ENCODE data around the gene ZNF710. TPM values are rescaled to one million over a fixed set of nuclear protein-coding genes. Genes with fewer than 3 reads are reported as not detected.
A peak's percentile ranks its signal among the peaks of the same experiment; 100 is the strongest.

Gene ZNF710
- total and polyA plus RNA-seq, 2 of the 13 experiments (the other 11 are each of a cell fraction or from before 2014, with no cell fraction given) = 4.7 to 20.6 TPM

- no peak for TF ChIP-seq HMGXB3 (CRISPR knock-in tag; IDR thresholded peaks at IDR 0.05; ENCODE audit: borderline replicate concordance)
- peak in 1 of 2 experiments; percentile 34; a peak in 1 of 4 replicates for TF ChIP-seq HMGXB4 (CRISPR knock-in tag; IDR thresholded peaks at IDR 0.05; ENCODE audit: borderline replicate concordance in 1 of 2, low read depth in 1 of 2)
- no peak for TF ChIP-seq MTERF4 (CRISPR knock-in tag; IDR thresholded peaks at IDR 0.05)
- 0 out of 2 replicates have a peak, but pooled peaks have one; percentile 40 for TF ChIP-seq ZSCAN31 (CRISPR knock-in tag; IDR thresholded peaks at IDR 0.05; ENCODE audit: low read depth)
- TF ChIP-seq ERF (CRISPR knock-in tag; IDR thresholded peaks at IDR 0.05) = peak; percentile 64
- peak; percentile 15; the same call in 1 of the 2 replicates for TF ChIP-seq THAP11 (CRISPR knock-in tag; IDR thresholded peaks at IDR 0.05)
- TF ChIP-seq, protein P1, sequence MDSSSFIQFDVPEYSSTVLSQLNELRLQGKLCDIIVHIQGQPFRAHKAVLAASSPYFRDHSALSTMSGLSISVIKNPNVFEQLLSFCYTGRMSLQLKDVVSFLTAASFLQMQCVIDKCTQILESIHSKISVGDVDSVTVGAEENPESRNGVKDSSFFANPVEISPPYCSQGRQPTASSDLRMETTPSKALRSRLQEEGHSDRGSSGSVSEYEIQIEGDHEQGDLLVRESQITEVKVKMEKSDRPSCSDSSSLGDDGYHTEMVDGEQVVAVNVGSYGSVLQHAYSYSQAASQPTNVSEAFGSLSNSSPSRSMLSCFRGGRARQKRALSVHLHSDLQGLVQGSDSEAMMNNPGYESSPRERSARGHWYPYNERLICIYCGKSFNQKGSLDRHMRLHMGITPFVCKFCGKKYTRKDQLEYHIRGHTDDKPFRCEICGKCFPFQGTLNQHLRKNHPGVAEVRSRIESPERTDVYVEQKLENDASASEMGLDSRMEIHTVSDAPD (CRISPR knock-in tag; IDR thresholded peaks at IDR 0.05) = peak; percentile 14; the same call in 1 of the 2 replicates
- TF ChIP-seq ZNF556 (CRISPR knock-in tag; IDR thresholded peaks at IDR 0.05; ENCODE audit: borderline replicate concordance) = peak; percentile 29; the same call in 1 of the 2 replicates
- TF ChIP-seq, protein P2, sequence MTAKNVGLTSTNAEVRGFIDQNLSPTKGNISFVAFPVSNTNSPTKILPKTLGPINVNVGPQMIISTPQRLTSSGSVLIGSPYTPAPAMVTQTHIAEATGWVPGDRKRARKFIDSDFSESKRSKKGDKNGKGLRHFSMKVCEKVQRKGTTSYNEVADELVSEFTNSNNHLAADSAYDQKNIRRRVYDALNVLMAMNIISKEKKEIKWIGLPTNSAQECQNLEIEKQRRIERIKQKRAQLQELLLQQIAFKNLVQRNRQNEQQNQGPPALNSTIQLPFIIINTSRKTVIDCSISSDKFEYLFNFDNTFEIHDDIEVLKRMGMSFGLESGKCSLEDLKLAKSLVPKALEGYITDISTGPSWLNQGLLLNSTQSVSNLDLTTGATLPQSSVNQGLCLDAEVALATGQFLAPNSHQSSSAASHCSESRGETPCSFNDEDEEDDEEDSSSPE (CRISPR knock-in tag; IDR thresholded peaks at IDR 0.05) = 0 out of 2 replicates have a peak, but pooled peaks have one; percentile 27
- peak; percentile 61; the same call in 1 of the 2 replicates for TF ChIP-seq E2F1 (CRISPR knock-in tag; IDR thresholded peaks at IDR 0.05)
- peak in 1 of 2 experiments; percentile 56; a peak in 1 of 4 replicates for TF ChIP-seq EP300 (IDR thresholded peaks at IDR 0.05; ENCODE audit: low read depth in 2 of 2, low read length in 2 of 2)
- no peak for TF ChIP-seq EP300 (CRISPR knock-in tag; IDR thresholded peaks at IDR 0.05; ENCODE audit: borderline replicate concordance)
- TF ChIP-seq ZFX (CRISPR knock-in tag; IDR thresholded peaks at IDR 0.05; ENCODE audit: low read depth) = peak; percentile 53; the same call in 1 of the 2 replicates
- TF ChIP-seq, protein P3, sequence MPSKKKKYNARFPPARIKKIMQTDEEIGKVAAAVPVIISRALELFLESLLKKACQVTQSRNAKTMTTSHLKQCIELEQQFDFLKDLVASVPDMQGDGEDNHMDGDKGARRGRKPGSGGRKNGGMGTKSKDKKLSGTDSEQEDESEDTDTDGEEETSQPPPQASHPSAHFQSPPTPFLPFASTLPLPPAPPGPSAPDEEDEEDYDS (CRISPR knock-in tag; IDR thresholded peaks at IDR 0.05) = 0 out of 2 replicates have a peak, but pooled peaks have one; percentile 11
- peak; percentile 31; the same call in 1 of the 2 replicates for TF ChIP-seq SOX13 (IDR thresholded peaks at IDR 0.05)
- peak in 1 of 2 experiments; percentile 87; a peak in 2 of 4 replicates for TF ChIP-seq SOX13 (CRISPR knock-in tag; conservative IDR thresholded peaks at IDR 0.05 in 1 of 2, IDR thresholded peaks at IDR 0.05 in 1 of 2)
Measured at GRCh38 chr15:90054618-90055097, 53.5 kb downstream of the ZNF710 start (continued).

All from HepG2 (cell line).